DOHH2 (cell line): ENCODE measurements around the gene PNMA1.

Source experiments
- H3F3A ChIP-seq: fragments of 200-600 bp; sonication (generic), shearing (Covaris generic); 2 replicates; pipeline ENCODE4 v1.6.0; 2016; ENCODE audit warnings: antibody characterized with exemption, mild to moderate bottlenecking; ENCODE audit not compliant: control insufficient read depth, insufficient read depth
- H3K27ac ChIP-seq: fragments of 200-600 bp; sonication (generic); 2 replicates; pipeline ENCODE4 v1.5.1; 2014; ENCODE audit warnings: low read depth, mild to moderate bottlenecking, low read length, moderate library complexity
- H3K27me3 ChIP-seq: fragments of 200-600 bp; sonication (generic); 2 replicates; pipeline ENCODE4 v1.6.1; 2014; ENCODE audit warnings: mild to moderate bottlenecking, low read length, mixed read lengths; ENCODE audit not compliant: control insufficient read depth
- H3K36me3 ChIP-seq: fragments of 200-600 bp; sonication (generic); 2 replicates; pipeline ENCODE4 v1.6.1; 2014; ENCODE audit warnings: mild to moderate bottlenecking, low read length, moderate library complexity, mixed read lengths; ENCODE audit not compliant: control insufficient read depth
- H3K4me1 ChIP-seq: fragments of 200-600 bp; sonication (generic); 2 replicates; pipeline ENCODE4 v1.6.1; 2014; ENCODE audit warnings: mild to moderate bottlenecking, low read length, mixed read lengths; ENCODE audit not compliant: control insufficient read depth
- H3K4me2 ChIP-seq: fragments of 200-600 bp; sonication (generic); 2 replicates; pipeline ENCODE4 v1.6.0; 2014; ENCODE audit warnings: mild to moderate bottlenecking, low read length, moderate library complexity
- H3K4me3 ChIP-seq: fragments of 200-600 bp; sonication (generic); 2 replicates; pipeline ENCODE4 v1.5.1; 2014; ENCODE audit warnings: mild to moderate bottlenecking, low read length, mixed read lengths
- H3K79me2 ChIP-seq: fragments of 200-600 bp; sonication (generic); 2 replicates; pipeline ENCODE4 v1.6.1; 2014; ENCODE audit warnings: mild to moderate bottlenecking, low read length, mixed read lengths; ENCODE audit not compliant: control insufficient read depth
- H3K9me2 ChIP-seq: fragments of 200-600 bp; sonication (generic); replicated peaks from 2 replicates; pipeline ENCODE4 v1.6.1; 2014; ENCODE audit warnings: mild to moderate bottlenecking, low read length, mixed read lengths; ENCODE audit not compliant: control insufficient read depth
- H3K9me3 ChIP-seq: fragments of 200-600 bp; sonication (generic); 2 replicates; pipeline ENCODE4 v1.6.1; 2014; ENCODE audit warnings: antibody characterized with exemption, low read length, mixed read lengths; ENCODE audit not compliant: control insufficient read depth, insufficient read depth
- H4K20me1 ChIP-seq: fragments of 200-600 bp; sonication (generic); 2 replicates; pipeline ENCODE4 v1.6.0; 2014; ENCODE audit warnings: low read depth, mild to moderate bottlenecking, antibody characterized with exemption, low read length, moderate library complexity; ENCODE audit not compliant: control insufficient read depth, insufficient read depth
- CTCF ChIP-seq: fragments of 200-600 bp; sonication (generic); IDR thresholded peaks from one replicate; pipeline ENCODE4 v1.5.1; 2014; ENCODE audit warnings: antibody characterized with exemption, mild to moderate bottlenecking, low read depth, low read length; ENCODE audit not compliant: poor library complexity, severe bottlenecking
- EZH2phosphoT487 ChIP-seq: fragments of 200-600 bp; sonication (generic); IDR thresholded peaks from 2 replicates; pipeline ENCODE4 v1.6.1; 2017; ENCODE audit warnings: borderline replicate concordance, mild to moderate bottlenecking, antibody characterized with exemption, low read length, moderate library complexity, mixed read lengths

The PNMA1 gene

GRCh38 chr14:73684627-73685026 lies 29.6 kb downstream of the PNMA1 start:
- H3K4me2 ChIP-seq = no peak overlapping the region
- no peak overlapping the region for H3K4me3 ChIP-seq
- no peak overlapping the region for H3K27ac ChIP-seq
- no peaks in the 10 kb centered on the region for H3K27me3 ChIP-seq
- no peaks in the 10 kb centered on the region for H3K9me3 ChIP-seq
- no peaks in the 10 kb centered on the region for H3K36me3 ChIP-seq
- H3K4me1 ChIP-seq = no peaks in the 10 kb centered on the region
- no peaks in the 10 kb centered on the region for H3K79me2 ChIP-seq
- no peak for TF ChIP-seq CTCF
- no peaks in the 10 kb centered on the region for H4K20me1 ChIP-seq
- no peaks in the 10 kb centered on the region for H3K9me2 ChIP-seq
- H3F3A ChIP-seq = no peaks in the 10 kb centered on the region

GRCh38 chr14:73680821-73681220 lies 33.4 kb downstream of the PNMA1 start:
- Histone ChIP-seq H3F3A (peaks cover 6% of the 10 kb centered on the region; the same call in 1 of the 2 replicates), H3K9me2 (no peaks in the 10 kb centered on the region), H3K27ac (no peak overlapping the region), H3K36me3 (no peaks in the 10 kb centered on the region), H3K79me2 (no peaks in the 10 kb centered on the region), H3K27me3 (no peaks in the 10 kb centered on the region), H3K4me3 (no peak overlapping the region), H3K9me3 (no peaks in the 10 kb centered on the region), H3K4me1 (no peaks in the 10 kb centered on the region), H4K20me1 (no peaks in the 10 kb centered on the region), H3K4me2 (no peak overlapping the region)
- TF ChIP-seq EZH2phosphoT487 = no peak
- TF ChIP-seq CTCF = no peak

- H3K9me3 ChIP-seq = no peaks in the 10 kb centered on the region
- no peak overlapping the region for H3K4me2 ChIP-seq
- H3K4me1 ChIP-seq = no peaks in the 10 kb centered on the region
- no peaks in the 10 kb centered on the region for H3K79me2 ChIP-seq
- no peaks in the 10 kb centered on the region for H4K20me1 ChIP-seq
- no peak overlapping the region for H3K27ac ChIP-seq
- no peaks in the 10 kb centered on the region for H3K27me3 ChIP-seq
- no peaks in the 10 kb centered on the region for H3K36me3 ChIP-seq
- peaks cover 6% of the 10 kb centered on the region; the same call in 1 of the 2 replicates for H3F3A ChIP-seq
- H3K4me3 ChIP-seq = no peak overlapping the region
- H3K9me2 ChIP-seq = no peaks in the 10 kb centered on the region
- TF ChIP-seq EZH2phosphoT487 = no peak
- no peak for TF ChIP-seq CTCF
Measured at GRCh38 chr14:73678698-73679097, 35.5 kb downstream of the PNMA1 start.

- TF ChIP-seq EZH2phosphoT487 (no peak), CTCF (no peak)
- Histone ChIP-seq H3K36me3 (no peaks in the 10 kb centered on the region), H3K27ac (no peak overlapping the region), H3K4me1 (no peaks in the 10 kb centered on the region), H3K9me2 (no peaks in the 10 kb centered on the region), H3F3A (peaks cover 6% of the 10 kb centered on the region; the same call in 1 of the 2 replicates), H3K4me3 (no peak overlapping the region), H3K9me3 (no peaks in the 10 kb centered on the region), H3K4me2 (no peak overlapping the region), H3K27me3 (no peaks in the 10 kb centered on the region), H3K79me2 (no peaks in the 10 kb centered on the region), H4K20me1 (no peaks in the 10 kb centered on the region)
Measured at GRCh38 chr14:73674986-73675385, 39.2 kb downstream of the PNMA1 start.
